Measurements from ENCODE around the gene ERBB4. TPM values are rescaled to one million over a fixed set of nuclear protein-coding genes. Genes with fewer than 3 reads are reported as not detected.

The ERBB4 gene
- total and polyA plus RNA-seq, 7 donors = under 0.01 to 0.33 (median 0.08) TPM; not detected in 1

DNA sequence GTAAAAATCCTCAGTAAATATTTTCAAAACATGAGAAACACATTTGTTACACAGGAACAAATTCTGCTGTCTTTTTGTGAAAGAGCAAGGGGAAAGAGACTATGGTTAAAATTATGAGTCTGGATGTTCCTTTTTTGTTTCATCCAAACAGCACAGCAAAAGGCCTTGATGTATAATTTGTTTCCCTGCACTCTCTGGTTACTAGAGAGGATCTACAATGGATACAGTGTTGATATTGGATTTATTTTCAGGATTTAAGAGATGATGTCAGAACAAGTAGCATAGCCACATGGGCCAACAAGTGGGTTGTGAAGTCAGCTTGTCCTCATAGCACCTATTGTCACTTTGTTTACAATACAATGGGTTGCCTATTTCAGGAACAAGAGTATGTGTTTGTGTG is 11.3 kb upstream of the ERBB4 start:
- Histone ChIP-seq H3K27ac (no peak overlapping the region), H3K9me3 (no peaks in the 10 kb centered on the region), H3K27me3 (no peaks in the 10 kb centered on the region), H3K4me3 (no peak overlapping the region), H3K4me1 (no peaks in the 10 kb centered on the region), H3K36me3 (no peaks in the 10 kb centered on the region)
- DNase-seq = no peak
- intact Hi-C loops (cut with DNase I) = loop anchor here (10.0 kb wide), 1 partner anchor 405 kb away; no protein-coding TSS in a partner anchor
- TF ChIP-seq POLR2A (IDR thresholded peaks at IDR 0.05) (no peak), EP300 (IDR thresholded peaks at IDR 0.05) (no peak), POLR2AphosphoS5 (IDR thresholded peaks at IDR 0.05) (no peak)
- TF ChIP-seq, protein P1, sequence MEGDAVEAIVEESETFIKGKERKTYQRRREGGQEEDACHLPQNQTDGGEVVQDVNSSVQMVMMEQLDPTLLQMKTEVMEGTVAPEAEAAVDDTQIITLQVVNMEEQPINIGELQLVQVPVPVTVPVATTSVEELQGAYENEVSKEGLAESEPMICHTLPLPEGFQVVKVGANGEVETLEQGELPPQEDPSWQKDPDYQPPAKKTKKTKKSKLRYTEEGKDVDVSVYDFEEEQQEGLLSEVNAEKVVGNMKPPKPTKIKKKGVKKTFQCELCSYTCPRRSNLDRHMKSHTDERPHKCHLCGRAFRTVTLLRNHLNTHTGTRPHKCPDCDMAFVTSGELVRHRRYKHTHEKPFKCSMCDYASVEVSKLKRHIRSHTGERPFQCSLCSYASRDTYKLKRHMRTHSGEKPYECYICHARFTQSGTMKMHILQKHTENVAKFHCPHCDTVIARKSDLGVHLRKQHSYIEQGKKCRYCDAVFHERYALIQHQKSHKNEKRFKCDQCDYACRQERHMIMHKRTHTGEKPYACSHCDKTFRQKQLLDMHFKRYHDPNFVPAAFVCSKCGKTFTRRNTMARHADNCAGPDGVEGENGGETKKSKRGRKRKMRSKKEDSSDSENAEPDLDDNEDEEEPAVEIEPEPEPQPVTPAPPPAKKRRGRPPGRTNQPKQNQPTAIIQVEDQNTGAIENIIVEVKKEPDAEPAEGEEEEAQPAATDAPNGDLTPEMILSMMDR (IDR thresholded peaks at IDR 0.05) = no peak

DNA sequence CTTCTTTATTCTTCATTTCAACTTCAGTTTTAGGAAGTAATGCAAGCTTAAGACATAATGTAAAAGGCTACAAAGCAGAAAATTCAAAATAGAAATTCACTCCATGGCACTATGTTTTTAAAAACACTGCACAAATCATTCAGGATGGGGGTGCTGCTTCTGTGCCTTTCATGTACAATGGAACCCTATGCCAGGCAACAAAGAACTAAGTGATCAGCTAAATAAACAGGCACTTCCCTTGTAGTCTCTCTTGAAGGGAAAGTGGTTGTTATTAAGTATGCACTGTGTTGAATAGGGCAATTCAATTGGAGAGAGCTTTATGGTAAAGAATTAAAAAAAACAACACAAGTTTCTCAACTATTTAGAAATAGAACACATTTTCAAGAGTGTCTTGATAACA is 10.9 kb upstream of the ERBB4 start:
- TF ChIP-seq, protein P1 (IDR thresholded peaks at IDR 0.05) = no peak
- TF ChIP-seq EP300 (IDR thresholded peaks at IDR 0.05) (no peak), POLR2AphosphoS5 (IDR thresholded peaks at IDR 0.05) (no peak), POLR2A (IDR thresholded peaks at IDR 0.05) (no peak)
- intact Hi-C loops (cut with DNase I) = loop anchor here (10.0 kb wide), 1 partner anchor 405 kb away; no protein-coding TSS in a partner anchor
- Histone ChIP-seq H3K4me1 (no peaks in the 10 kb centered on the region), H3K27ac (no peak overlapping the region), H3K4me3 (no peak overlapping the region), H3K9me3 (no peaks in the 10 kb centered on the region), H3K36me3 (no peaks in the 10 kb centered on the region), H3K27me3 (no peaks in the 10 kb centered on the region)
- DNase-seq = no peak

DNA sequence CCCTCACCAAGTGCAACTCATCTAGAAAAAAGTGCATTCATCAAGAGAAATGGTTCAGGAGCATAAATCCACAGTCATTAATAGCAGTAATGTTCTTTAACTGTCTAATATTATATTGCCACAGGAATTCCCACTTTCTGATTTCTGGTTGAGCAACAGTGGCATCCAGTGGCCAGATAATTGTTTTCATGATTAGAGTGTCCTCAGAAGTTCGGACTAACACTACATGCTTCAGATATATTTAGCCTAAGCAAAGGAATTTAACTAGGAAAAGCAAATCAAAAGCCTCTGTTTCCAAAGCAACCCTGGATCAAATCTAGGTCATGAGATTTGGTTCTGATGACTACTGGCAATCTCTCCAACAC is 9.8 kb upstream of the ERBB4 start:
- no peaks in the 10 kb centered on the region for H3K9me3 ChIP-seq
- 22 to 62% methylated on average over 1 of the region's 1 CpG for WGBS, 2 donors
- no peaks in the 10 kb centered on the region for H3K27me3 ChIP-seq
- TF ChIP-seq EP300 (IDR thresholded peaks at IDR 0.05) = no peak
- TF ChIP-seq, protein P1 (IDR thresholded peaks at IDR 0.05) = peak in 2 of 4 experiments; percentile 19 to 28
- no peak for TF ChIP-seq POLR2A (IDR thresholded peaks at IDR 0.05)
- intact Hi-C loops (cut with DNase I) = loop anchor here (10.0 kb wide), 1 partner anchor 404 kb away; no protein-coding TSS in a partner anchor
- no peak for DNase-seq
- no peak overlapping the region for H3K27ac ChIP-seq
- no peak overlapping the region for H3K4me3 ChIP-seq
- H3K4me1 ChIP-seq = no peaks in the 10 kb centered on the region
- no peaks in the 10 kb centered on the region for H3K36me3 ChIP-seq

DNA sequence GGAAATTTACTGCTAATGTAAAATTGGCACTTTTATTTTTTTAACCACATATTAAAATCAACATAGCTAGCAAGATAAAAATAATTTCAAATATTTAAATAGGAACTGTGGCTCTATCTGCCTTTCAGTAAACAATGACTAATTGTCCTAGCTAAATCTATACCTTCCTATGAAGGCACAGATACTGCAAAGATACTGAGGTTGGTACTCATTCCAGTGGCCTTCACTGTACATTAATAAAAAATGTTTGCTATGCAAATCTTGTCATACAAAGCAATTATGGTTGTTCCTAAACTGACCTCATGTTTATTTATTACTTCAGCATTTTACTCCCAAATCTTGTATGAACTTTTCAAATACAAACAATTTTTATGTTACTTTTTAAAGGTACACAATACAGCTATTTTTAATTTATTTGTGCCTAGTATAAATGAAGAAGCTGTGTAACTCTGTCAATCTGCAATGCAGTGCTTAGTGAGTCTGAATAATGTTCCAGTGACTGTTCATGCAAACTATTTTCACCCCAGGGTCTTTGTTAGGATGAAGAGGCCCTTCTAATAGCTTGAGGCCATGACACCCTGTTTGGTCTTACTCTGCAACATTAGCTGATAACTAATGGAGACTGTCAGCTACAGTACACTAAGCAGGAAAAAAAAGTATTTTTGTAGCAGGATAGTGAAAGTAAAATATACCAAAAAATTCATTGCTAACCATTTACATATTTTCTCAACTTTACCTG is 9.3 kb upstream of the ERBB4 start:
- Histone ChIP-seq H3K4me1 (no peaks in the 10 kb centered on the region), H3K27me3 (no peaks in the 10 kb centered on the region), H3K4me3 (no peak overlapping the region), H3K9me3 (no peaks in the 10 kb centered on the region), H3K36me3 (no peaks in the 10 kb centered on the region), H3K27ac (no peak overlapping the region)
- intact Hi-C loops (cut with DNase I) = loop anchor here (10.0 kb wide), 1 partner anchor 403 kb away; no protein-coding TSS in a partner anchor
- no peak for DNase-seq
- TF ChIP-seq EP300 (IDR thresholded peaks at IDR 0.05) (no peak), POLR2A (IDR thresholded peaks at IDR 0.05) (no peak), POLR2AphosphoS5 (IDR thresholded peaks at IDR 0.05) (no peak)
- TF ChIP-seq, protein P1 (IDR thresholded peaks at IDR 0.05) = no peak

DNA sequence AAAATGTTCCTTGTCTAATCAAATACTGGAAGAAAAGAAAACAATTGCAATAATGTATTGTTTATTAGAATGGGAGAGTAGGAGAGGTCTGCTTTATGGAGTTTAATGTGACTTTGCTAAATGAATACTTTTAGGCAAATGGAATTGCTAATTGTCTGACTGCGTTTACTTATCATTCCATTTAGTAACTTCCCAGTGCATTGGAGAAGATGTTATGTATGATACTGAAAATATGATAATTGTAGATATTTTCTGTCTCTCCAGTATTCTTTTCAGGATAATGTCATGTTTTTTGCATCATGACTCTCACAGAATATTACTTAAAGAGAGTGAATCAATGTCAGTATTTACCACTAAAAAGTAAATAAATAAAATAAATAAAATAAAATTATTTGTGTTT is 8.1 kb upstream of the ERBB4 start:
- Histone ChIP-seq H3K27me3 (no peaks in the 10 kb centered on the region), H3K4me1 (no peaks in the 10 kb centered on the region), H3K9me3 (no peaks in the 10 kb centered on the region), H3K36me3 (no peaks in the 10 kb centered on the region), H3K27ac (no peak overlapping the region), H3K4me3 (no peak overlapping the region)
- intact Hi-C loops (cut with DNase I) = loop anchor here (10.0 kb wide), 1 partner anchor 402 kb away; no protein-coding TSS in a partner anchor
- 81 to 86% methylated on average over 1 of the region's 1 CpG for WGBS, 2 donors
- DNase-seq = no peak
- TF ChIP-seq, protein P1 (IDR thresholded peaks at IDR 0.05) = no peak
- TF ChIP-seq EP300 (IDR thresholded peaks at IDR 0.05) (no peak), POLR2AphosphoS5 (IDR thresholded peaks at IDR 0.05) (no peak), POLR2A (IDR thresholded peaks at IDR 0.05) (no peak)
